Testis (tissue), 3 donors: ENCODE measurements around the gene MYL7. TPM values are rescaled to one million over a fixed set of nuclear protein-coding genes. Genes with fewer than 3 reads are reported as not detected.
A peak's percentile ranks its signal among the peaks of the same experiment; 100 is the strongest.

Experiments used
- DNase-seq: peaks from one replicate; pipeline ENCODE4 v3.0.0-alpha.2; 2019
- H3K27ac ChIP-seq, 2 donors: fragments of 200-600 bp; sonication (generic); one replicate each; pipeline ENCODE4 v1.5.1; 2019
- H3K27me3 ChIP-seq: fragments of 200-600 bp; sonication (generic); one replicate; pipeline ENCODE4 v1.5.1; 2019
- H3K36me3 ChIP-seq: fragments of 200-600 bp; sonication (generic); one replicate; pipeline ENCODE4 v1.5.1; 2017; ENCODE audit warnings: low read depth; ENCODE audit errors: missing control alignments
- H3K4me1 ChIP-seq: fragments of 200-600 bp; sonication (generic); one replicate; pipeline ENCODE4 v1.5.1; 2019
- H3K4me3 ChIP-seq, 2 donors: fragments of 200-600 bp; sonication (generic); one replicate each; pipeline ENCODE4 v1.5.1; 2017 to 2019
- H3K9me3 ChIP-seq: fragments of 200-600 bp; sonication (generic); one replicate; pipeline ENCODE4 v1.5.1; 2017
- CTCF ChIP-seq, 3 experiments: fragments of 450-650 bp in 2 of 3; fragments of 200-600 bp in 1 of 3; sonication (generic) in 1 of 3; IDR thresholded peaks; one replicate each; pipeline ENCODE4 v1.5.1; 2016 to 2019; ENCODE audit warnings: antibody characterized with exemption in 3 of 3, mild to moderate bottlenecking in 2 of 3, moderate library complexity in 1 of 3
- POLR2A ChIP-seq: fragments of 450-650 bp; IDR thresholded peaks from one replicate; pipeline ENCODE4 v1.6.1; 2017; ENCODE audit warnings: antibody characterized with exemption, mild to moderate bottlenecking, moderate library complexity
- WGBS, 2 donors: methylation state at CpG; one replicate each; pipeline ENCODE4 v1.1.5; 2018; 5-methylcytosine and 5-hydroxymethylcytosine counted together
- intact Hi-C: fragments of 100-400 bp; cut with DNase I; formaldehyde crosslinking; loops from one replicate; pipeline ENCODE4 v1.15.1; 2023; ENCODE audit warnings: low total_unique reads
- polyA plus RNA-seq: library from polyadenylated mRNA; stranded (reverse); fragments of 350-450 nt; fragmentation: Illumina TruSeq; extraction: RNeasy Lipid Tissue Mini Kit (QIAGEN cat#74804); gene quantifications from one replicate; pipeline ENCODE4 v1.2.3, GENCODE V29; 2014; ENCODE audit warnings: low read depth, low replicate concordance; ENCODE audit not compliant: insufficient read depth
- total RNA-seq, 2 donors: library from RNA; depleted of rRNA; stranded (reverse); fragments of >200 nt; gene quantifications; one replicate each; pipeline ENCODE4 v1.2.3, GENCODE V29; 2016

The MYL7 gene
- total and polyA plus RNA-seq, 3 donors from 2014 or later: 1.5 to 1.7 TPM; not detected in 1

GRCh38 chr7:44100458-44101302 lies 40.5 kb downstream of the MYL7 start:
- intact Hi-C loops: no loop called here
- H3K27ac ChIP-seq: peak overlapping the region; percentile 59 to 65
- H3K27me3 ChIP-seq: no peaks in the 10 kb centered on the region
- H3K9me3 ChIP-seq: no peaks in the 10 kb centered on the region
- peaks cover 10% of the 10 kb centered on the region for H3K4me1 ChIP-seq
- H3K4me3 ChIP-seq: no peak overlapping the region
- no peak for TF ChIP-seq CTCF (IDR thresholded peaks at IDR 0.05)
- no peak for TF ChIP-seq POLR2A
- DNase-seq: no peak
- no peaks in the 10 kb centered on the region for H3K36me3 ChIP-seq
- 50 to 62% methylated on average over 7 to 10 of the region's 10 CpGs for WGBS, 2 donors

- TF ChIP-seq POLR2A: no peak
- TF ChIP-seq CTCF (IDR thresholded peaks at IDR 0.05): no peak
- no peak for DNase-seq
- Histone ChIP-seq H3K4me3 (no peak overlapping the region), H3K4me1 (peaks cover 20% of the 10 kb centered on the region), H3K9me3 (no peaks in the 10 kb centered on the region), H3K36me3 (no peaks in the 10 kb centered on the region), H3K27ac (no peak overlapping the region), H3K27me3 (no peaks in the 10 kb centered on the region)
- WGBS, 2 donors: 52 to 64% methylated on average over 4 of the region's 4 CpGs
- intact Hi-C loops: no loop called here
These were observed 41.5 kb downstream of the MYL7 start for GRCh38 chr7:44099669-44100068.

- 81 to 87% methylated on average over 6 of the region's 6 CpGs for WGBS, 2 donors
- H3K27me3 ChIP-seq: no peaks in the 10 kb centered on the region
These were observed 42.8 kb downstream of the MYL7 start for GRCh38 chr7:44098092-44099068.

More at GRCh38 chr7:44098092-44099068, 42.8 kb downstream of the MYL7 start:
- Histone ChIP-seq H3K36me3 (no peaks in the 10 kb centered on the region), H3K9me3 (no peaks in the 10 kb centered on the region), H3K27ac (no peak overlapping the region), H3K4me1 (peaks cover 26% of the 10 kb centered on the region), H3K4me3 (no peak overlapping the region)
- TF ChIP-seq POLR2A: no peak
- TF ChIP-seq CTCF (IDR thresholded peaks at IDR 0.05): no peak
- no peak for DNase-seq
- intact Hi-C loops: no loop called here
